HepG2 (cell line): ENCODE data around the gene TTC6. TPM values are rescaled to one million over a fixed set of nuclear protein-coding genes. Genes with fewer than 3 reads are reported as not detected.

ENCODE experiments used
- CHD2 ChIP-seq: IDR thresholded peaks from 2 replicates; pipeline ENCODE4 v1.6.1; 2011; ENCODE audit warnings: low read depth, low read length, improper control_type of control experiment
- MBD4 ChIP-seq: IDR thresholded peaks from 2 replicates; pipeline ENCODE4 v1.6.1; 2012; ENCODE audit warnings: low read length, inconsistent platforms, borderline replicate concordance
- NFATC3 ChIP-seq: sonication (generic); formaldehyde crosslinking; IDR thresholded peaks from 2 replicates; pipeline ENCODE4 v1.5.1; 2020; ENCODE audit warnings: mild to moderate bottlenecking, missing genetic modification reagents
- ZMYM4 ChIP-seq: sonication (generic); formaldehyde crosslinking; IDR thresholded peaks from 2 replicates; pipeline ENCODE4 v1.8.1; 2023; ENCODE audit warnings: mild to moderate bottlenecking, missing genetic modification reagents
- ZNF260 ChIP-seq: sonication (generic); formaldehyde crosslinking; IDR thresholded peaks from 2 replicates; pipeline ENCODE4 v1.4.0; 2020; ENCODE audit warnings: missing genetic modification reagents, low read depth, mild to moderate bottlenecking, borderline replicate concordance
- ZNF44 ChIP-seq: sonication (generic); formaldehyde crosslinking; IDR thresholded peaks from 2 replicates; pipeline ENCODE4 v1.5.1; 2020; ENCODE audit warnings: mild to moderate bottlenecking, missing genetic modification reagents
- ZNF451 ChIP-seq: sonication (generic); formaldehyde crosslinking; IDR thresholded peaks from 2 replicates; pipeline ENCODE4 v1.5.0; 2020; ENCODE audit warnings: mild to moderate bottlenecking, missing genetic modification reagents
- ZNF703 ChIP-seq: sonication (generic); formaldehyde crosslinking; IDR thresholded peaks from 2 replicates; pipeline ENCODE4 v1.5.1; 2020; ENCODE audit warnings: missing genetic modification reagents, mild to moderate bottlenecking, moderate library complexity, borderline replicate concordance
- ZNF709 ChIP-seq: sonication (generic); formaldehyde crosslinking; IDR thresholded peaks from 2 replicates; pipeline ENCODE4 v1.5.0; 2020; ENCODE audit warnings: mild to moderate bottlenecking, missing genetic modification reagents
- ZNF777 ChIP-seq: sonication (generic); formaldehyde crosslinking; IDR thresholded peaks from 2 replicates; pipeline ENCODE4 v1.4.0; 2020; ENCODE audit warnings: missing genetic modification reagents
- polyA plus RNA-seq, 8 experiments: library from polyadenylated mRNA; depleted of rRNA in 3 of 8; stranded (reverse) in 7 of 8; unstranded in 1 of 8; fragments of >200 nt; fragmentation: Illumina TruSeq in 4 of 8; extraction: Trizol in 4 of 8; gene quantifications; 2 replicates each; pipeline versions ENCODE4 v1.2.1 to v1.2.3, GENCODE V29; 2011 to 2016; ENCODE audit warnings: low read depth in 4 of 8, missing spikeins in 1 of 8, mixed read lengths in 1 of 8; ENCODE audit not compliant: insufficient read depth in 1 of 8
- total RNA-seq, 5 experiments: library from RNA; depleted of rRNA; stranded (reverse); fragments of >200 nt; fragmentation: Illumina TruSeq; extraction: Trizol; gene quantifications; 2 replicates each; pipeline ENCODE4 v1.2.3, GENCODE V29; 2016; ENCODE audit warnings: low read depth in 1 of 5
- TF ChIP-seq, protein P1 (sequence below): sonication (generic); formaldehyde crosslinking; IDR thresholded peaks from 2 replicates; pipeline ENCODE4 v1.4.0; 2020; ENCODE audit warnings: mild to moderate bottlenecking, missing genetic modification reagents
- TF ChIP-seq, protein P2 (sequence below): sonication (generic); IDR thresholded peaks from 2 replicates; pipeline ENCODE4 v1.6.1; 2016; ENCODE audit warnings: low read depth, borderline replicate concordance
- TF ChIP-seq, protein P3 (sequence below): sonication (generic); formaldehyde crosslinking; IDR thresholded peaks from 2 replicates; pipeline ENCODE4 v1.5.0; 2020; ENCODE audit warnings: mild to moderate bottlenecking, missing genetic modification reagents
- TF ChIP-seq, protein P4 (sequence below): sonication (generic); formaldehyde crosslinking; IDR thresholded peaks from 2 replicates; pipeline ENCODE4 v1.4.0; 2020; ENCODE audit warnings: missing genetic modification reagents
- TF ChIP-seq, protein P5 (sequence below), 2 experiments: sonication (generic) in 1 of 2; formaldehyde crosslinking in 1 of 2; IDR thresholded peaks; 2 replicates each; pipeline versions ENCODE4 v1.4.0 to v1.6.1; 2016 to 2020; ENCODE audit warnings: borderline replicate concordance in 1 of 2, low read depth in 1 of 2, mild to moderate bottlenecking in 1 of 2, missing genetic modification reagents in 1 of 2
- TF ChIP-seq, protein P6 (sequence below): sonication (generic); formaldehyde crosslinking; IDR thresholded peaks from 2 replicates; pipeline ENCODE4 v1.4.0; 2020; ENCODE audit warnings: mild to moderate bottlenecking, missing genetic modification reagents

TTC6 gene
- total and polyA plus RNA-seq, 2 of the 13 experiments (the other 11 are each of a cell fraction or from before 2014, with no cell fraction given): 9.3 to 27.4 TPM

DNA sequence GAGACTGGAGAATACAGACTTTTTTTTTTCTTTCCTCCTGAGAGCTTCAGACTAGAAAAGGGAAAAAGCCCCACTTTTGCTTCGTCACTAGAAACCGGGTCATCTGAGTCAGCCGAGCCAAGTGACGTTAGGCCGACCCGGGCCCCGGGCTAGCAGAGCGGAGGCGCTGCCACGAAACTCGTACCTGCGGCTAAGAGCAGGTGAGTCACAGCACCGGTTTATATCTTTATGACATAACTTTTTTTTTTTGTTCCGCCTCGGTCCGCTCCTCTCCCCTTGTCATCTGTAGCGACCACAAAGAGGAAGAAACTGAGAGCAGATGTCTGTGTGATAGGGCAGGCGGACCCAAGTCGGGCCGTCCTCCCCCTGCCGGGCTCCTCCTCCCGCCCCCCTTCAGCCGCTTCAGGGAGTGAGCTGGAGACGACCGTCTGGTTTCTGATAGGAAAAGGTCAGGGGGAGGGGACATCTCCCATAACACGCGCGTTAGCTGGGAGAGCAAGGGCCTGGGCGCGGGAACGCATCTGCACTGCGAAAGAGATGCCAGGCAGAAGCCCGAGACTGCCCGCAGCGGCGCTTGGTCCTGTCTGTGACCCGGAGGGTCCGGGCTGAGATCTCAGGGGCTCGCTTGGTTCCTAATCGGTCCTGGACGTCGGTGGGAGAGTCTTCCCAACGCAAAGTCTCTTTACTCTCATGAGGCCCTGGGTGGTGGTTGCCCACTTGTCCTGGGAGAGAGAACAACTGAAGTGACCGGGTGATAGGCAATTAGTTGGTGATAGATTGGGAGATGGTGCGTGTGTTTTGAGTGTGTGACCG lies 586 bp downstream of the TTC6 start (continued):
- TF ChIP-seq, protein P1, sequence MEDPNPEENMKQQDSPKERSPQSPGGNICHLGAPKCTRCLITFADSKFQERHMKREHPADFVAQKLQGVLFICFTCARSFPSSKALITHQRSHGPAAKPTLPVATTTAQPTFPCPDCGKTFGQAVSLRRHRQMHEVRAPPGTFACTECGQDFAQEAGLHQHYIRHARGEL (CRISPR knock-in tag): peak; percentile 52; the same call in 1 of the 2 replicates
- TF ChIP-seq, protein P2, sequence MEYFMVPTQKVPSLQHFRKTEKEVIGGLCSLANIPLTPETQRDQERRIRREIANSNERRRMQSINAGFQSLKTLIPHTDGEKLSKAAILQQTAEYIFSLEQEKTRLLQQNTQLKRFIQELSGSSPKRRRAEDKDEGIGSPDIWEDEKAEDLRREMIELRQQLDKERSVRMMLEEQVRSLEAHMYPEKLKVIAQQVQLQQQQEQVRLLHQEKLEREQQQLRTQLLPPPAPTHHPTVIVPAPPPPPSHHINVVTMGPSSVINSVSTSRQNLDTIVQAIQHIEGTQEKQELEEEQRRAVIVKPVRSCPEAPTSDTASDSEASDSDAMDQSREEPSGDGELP: peak; percentile 79; the same call in 1 of the 2 replicates
- TF ChIP-seq MBD4: no peak
- TF ChIP-seq, protein P3, sequence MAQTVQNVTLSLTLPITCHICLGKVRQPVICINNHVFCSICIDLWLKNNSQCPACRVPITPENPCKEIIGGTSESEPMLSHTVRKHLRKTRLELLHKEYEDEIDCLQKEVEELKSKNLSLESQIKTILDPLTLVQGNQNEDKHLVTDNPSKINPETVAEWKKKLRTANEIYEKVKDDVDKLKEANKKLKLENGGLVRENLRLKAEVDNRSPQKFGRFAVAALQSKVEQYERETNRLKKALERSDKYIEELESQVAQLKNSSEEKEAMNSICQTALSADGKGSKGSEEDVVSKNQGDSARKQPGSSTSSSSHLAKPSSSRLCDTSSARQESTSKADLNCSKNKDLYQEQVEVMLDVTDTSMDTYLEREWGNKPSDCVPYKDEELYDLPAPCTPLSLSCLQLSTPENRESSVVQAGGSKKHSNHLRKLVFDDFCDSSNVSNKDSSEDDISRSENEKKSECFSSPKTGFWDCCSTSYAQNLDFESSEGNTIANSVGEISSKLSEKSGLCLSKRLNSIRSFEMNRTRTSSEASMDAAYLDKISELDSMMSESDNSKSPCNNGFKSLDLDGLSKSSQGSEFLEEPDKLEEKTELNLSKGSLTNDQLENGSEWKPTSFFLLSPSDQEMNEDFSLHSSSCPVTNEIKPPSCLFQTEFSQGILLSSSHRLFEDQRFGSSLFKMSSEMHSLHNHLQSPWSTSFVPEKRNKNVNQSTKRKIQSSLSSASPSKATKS (CRISPR knock-in tag): peak; percentile 64; the same call in 1 of the 2 replicates
- peak; percentile 92 for TF ChIP-seq ZNF777
- peak; percentile 96 for TF ChIP-seq ZMYM4
- peak; percentile 50 for TF ChIP-seq ZNF451 (CRISPR knock-in tag)
- TF ChIP-seq, protein P4, sequence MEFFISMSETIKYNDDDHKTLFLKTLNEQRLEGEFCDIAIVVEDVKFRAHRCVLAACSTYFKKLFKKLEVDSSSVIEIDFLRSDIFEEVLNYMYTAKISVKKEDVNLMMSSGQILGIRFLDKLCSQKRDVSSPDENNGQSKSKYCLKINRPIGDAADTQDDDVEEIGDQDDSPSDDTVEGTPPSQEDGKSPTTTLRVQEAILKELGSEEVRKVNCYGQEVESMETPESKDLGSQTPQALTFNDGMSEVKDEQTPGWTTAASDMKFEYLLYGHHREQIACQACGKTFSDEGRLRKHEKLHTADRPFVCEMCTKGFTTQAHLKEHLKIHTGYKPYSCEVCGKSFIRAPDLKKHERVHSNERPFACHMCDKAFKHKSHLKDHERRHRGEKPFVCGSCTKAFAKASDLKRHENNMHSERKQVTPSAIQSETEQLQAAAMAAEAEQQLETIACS: peak; percentile 66
- TF ChIP-seq, protein P5, sequence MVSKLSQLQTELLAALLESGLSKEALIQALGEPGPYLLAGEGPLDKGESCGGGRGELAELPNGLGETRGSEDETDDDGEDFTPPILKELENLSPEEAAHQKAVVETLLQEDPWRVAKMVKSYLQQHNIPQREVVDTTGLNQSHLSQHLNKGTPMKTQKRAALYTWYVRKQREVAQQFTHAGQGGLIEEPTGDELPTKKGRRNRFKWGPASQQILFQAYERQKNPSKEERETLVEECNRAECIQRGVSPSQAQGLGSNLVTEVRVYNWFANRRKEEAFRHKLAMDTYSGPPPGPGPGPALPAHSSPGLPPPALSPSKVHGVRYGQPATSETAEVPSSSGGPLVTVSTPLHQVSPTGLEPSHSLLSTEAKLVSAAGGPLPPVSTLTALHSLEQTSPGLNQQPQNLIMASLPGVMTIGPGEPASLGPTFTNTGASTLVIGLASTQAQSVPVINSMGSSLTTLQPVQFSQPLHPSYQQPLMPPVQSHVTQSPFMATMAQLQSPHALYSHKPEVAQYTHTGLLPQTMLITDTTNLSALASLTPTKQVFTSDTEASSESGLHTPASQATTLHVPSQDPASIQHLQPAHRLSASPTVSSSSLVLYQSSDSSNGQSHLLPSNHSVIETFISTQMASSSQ (IDR thresholded peaks at IDR 0.05; ENCODE audit: low read depth): peak; percentile 45
- TF ChIP-seq, protein P5 (CRISPR knock-in tag; IDR thresholded peaks at IDR 0.05; ENCODE audit: borderline replicate concordance): peak; percentile 87; the same call in 1 of the 2 replicates
- peak; percentile 59; the same call in 1 of the 2 replicates for TF ChIP-seq NFATC3
- TF ChIP-seq ZNF44 (CRISPR knock-in tag): 0 out of 2 replicates have a peak, but pooled peaks have one; percentile 56
- TF ChIP-seq ZNF703 (CRISPR knock-in tag): peak; percentile 99; the same call in 1 of the 2 replicates
- 0 out of 2 replicates have a peak, but pooled peaks have one; percentile 32 for TF ChIP-seq ZNF260 (CRISPR knock-in tag)
- TF ChIP-seq, protein P6, sequence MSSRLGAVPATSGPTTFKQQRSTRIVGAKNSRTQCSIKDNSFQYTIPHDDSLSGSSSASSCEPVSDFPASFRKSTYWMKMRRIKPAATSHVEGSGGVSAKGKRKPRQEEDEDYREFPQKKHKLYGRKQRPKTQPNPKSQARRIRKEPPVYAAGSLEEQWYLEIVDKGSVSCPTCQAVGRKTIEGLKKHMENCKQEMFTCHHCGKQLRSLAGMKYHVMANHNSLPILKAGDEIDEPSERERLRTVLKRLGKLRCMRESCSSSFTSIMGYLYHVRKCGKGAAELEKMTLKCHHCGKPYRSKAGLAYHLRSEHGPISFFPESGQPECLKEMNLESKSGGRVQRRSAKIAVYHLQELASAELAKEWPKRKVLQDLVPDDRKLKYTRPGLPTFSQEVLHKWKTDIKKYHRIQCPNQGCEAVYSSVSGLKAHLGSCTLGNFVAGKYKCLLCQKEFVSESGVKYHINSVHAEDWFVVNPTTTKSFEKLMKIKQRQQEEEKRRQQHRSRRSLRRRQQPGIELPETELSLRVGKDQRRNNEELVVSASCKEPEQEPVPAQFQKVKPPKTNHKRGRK (CRISPR knock-in tag): peak; percentile 79; the same call in 1 of the 2 replicates
- peak; percentile 47; the same call in 1 of the 2 replicates for TF ChIP-seq ZNF709 (CRISPR knock-in tag)
- peak; percentile 65 for TF ChIP-seq CHD2
